Vagina (tissue), 2 donors: ENCODE data around the gene EFCAB11. TPM values are rescaled to one million over a fixed set of nuclear protein-coding genes. Genes with fewer than 3 reads are reported as not detected.

Source experiments
- DNase-seq, 2 donors: peaks; one replicate each; pipeline ENCODE4 v3.0.0-alpha.2; 2017; ENCODE audit errors: extremely low spot score in 2 of 2
- H3K27ac ChIP-seq: fragments of 200-600 bp; sonication (generic); one replicate; pipeline ENCODE4 v1.5.1; 2019
- H3K27me3 ChIP-seq: fragments of 200-600 bp; sonication (generic); one replicate; pipeline ENCODE4 v1.5.1; 2019
- H3K36me3 ChIP-seq, 2 donors: fragments of 200-600 bp; sonication (generic); one replicate each; pipeline ENCODE4 v1.5.1; 2017 to 2019
- H3K4me1 ChIP-seq: fragments of 200-600 bp; sonication (generic); one replicate; pipeline ENCODE4 v1.5.1; 2019
- H3K4me3 ChIP-seq, 2 donors: fragments of 200-600 bp; sonication (generic); 1 replicate in 1 of 2; 2 replicates in 1 of 2; pipeline ENCODE4 v1.5.1; 2016 to 2019
- H3K9me3 ChIP-seq: fragments of 200-600 bp; sonication (generic); one replicate; pipeline ENCODE4 v1.5.1; 2019
- POLR2A ChIP-seq, 2 donors: fragments of 450-650 bp; IDR thresholded peaks; one replicate each; pipeline ENCODE4 v1.6.1; 2017; ENCODE audit warnings: antibody characterized with exemption in 2 of 2, mild to moderate bottlenecking in 2 of 2, moderate library complexity in 2 of 2
- POLR2AphosphoS5 ChIP-seq, 2 donors: sonication (generic); formaldehyde crosslinking; IDR thresholded peaks; one replicate each; pipeline ENCODE4 v1.9.0; 2017; ENCODE audit warnings: antibody characterized with exemption in 2 of 2, mild to moderate bottlenecking in 2 of 2, low read depth in 1 of 2; ENCODE audit not compliant: insufficient read depth in 1 of 2
- intact Hi-C: fragments of 100-400 bp; cut with DNase I; formaldehyde crosslinking; loops from one replicate; pipeline ENCODE4 v1.15.1; 2023
- total RNA-seq: library from RNA; depleted of rRNA; stranded (reverse); fragments of >200 nt; gene quantifications from one replicate; pipeline ENCODE4 v1.2.3, GENCODE V29; 2016
- TF ChIP-seq, protein P1 (sequence below), 3 experiments: fragments of 450-650 bp in 2 of 3; fragments of 200-600 bp in 1 of 3; sonication (generic) in 1 of 3; IDR thresholded peaks; one replicate each; pipeline ENCODE4 v1.5.1; 2017 to 2019; ENCODE audit warnings: antibody characterized with exemption in 3 of 3, mild to moderate bottlenecking in 2 of 3, moderate library complexity in 2 of 3

EFCAB11 gene
- total RNA-seq, 1 donor from 2014 or later, result 9.6 TPM

DNA sequence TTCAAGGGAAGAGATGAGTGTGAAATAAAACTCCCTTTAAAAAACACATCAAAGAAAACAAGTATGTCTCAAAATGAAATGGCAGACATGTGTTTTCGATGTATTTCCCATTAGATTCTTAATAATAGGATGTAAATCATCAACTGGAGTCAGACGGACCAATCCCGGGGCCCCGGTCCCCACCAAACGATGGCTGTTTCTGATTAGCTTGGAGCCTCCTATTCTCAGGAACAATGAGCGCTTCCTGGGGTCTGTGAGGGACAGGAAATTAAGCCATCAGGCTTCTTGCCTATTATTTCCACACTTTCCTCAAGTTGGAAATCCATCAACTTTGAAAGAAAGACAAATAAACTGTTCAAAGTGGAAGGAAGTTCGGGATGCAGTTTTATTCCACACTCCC is 179.4 kb downstream of the EFCAB11 start:
- DNase-seq, result no peak
- Histone ChIP-seq H3K27ac (no peak overlapping the region), H3K4me1 (no peaks in the 10 kb centered on the region), H3K27me3 (no peaks in the 10 kb centered on the region), H3K4me3 (no peak overlapping the region), H3K9me3 (no peaks in the 10 kb centered on the region), H3K36me3 (no peaks in the 10 kb centered on the region)
- intact Hi-C loops, result no loop called here
- TF ChIP-seq POLR2AphosphoS5 (IDR thresholded peaks at IDR 0.05; ENCODE audit: insufficient read depth in 1 of 2, low read depth in 1 of 2) (no peak), POLR2A (IDR thresholded peaks at IDR 0.05) (no peak)
- TF ChIP-seq, protein P1, sequence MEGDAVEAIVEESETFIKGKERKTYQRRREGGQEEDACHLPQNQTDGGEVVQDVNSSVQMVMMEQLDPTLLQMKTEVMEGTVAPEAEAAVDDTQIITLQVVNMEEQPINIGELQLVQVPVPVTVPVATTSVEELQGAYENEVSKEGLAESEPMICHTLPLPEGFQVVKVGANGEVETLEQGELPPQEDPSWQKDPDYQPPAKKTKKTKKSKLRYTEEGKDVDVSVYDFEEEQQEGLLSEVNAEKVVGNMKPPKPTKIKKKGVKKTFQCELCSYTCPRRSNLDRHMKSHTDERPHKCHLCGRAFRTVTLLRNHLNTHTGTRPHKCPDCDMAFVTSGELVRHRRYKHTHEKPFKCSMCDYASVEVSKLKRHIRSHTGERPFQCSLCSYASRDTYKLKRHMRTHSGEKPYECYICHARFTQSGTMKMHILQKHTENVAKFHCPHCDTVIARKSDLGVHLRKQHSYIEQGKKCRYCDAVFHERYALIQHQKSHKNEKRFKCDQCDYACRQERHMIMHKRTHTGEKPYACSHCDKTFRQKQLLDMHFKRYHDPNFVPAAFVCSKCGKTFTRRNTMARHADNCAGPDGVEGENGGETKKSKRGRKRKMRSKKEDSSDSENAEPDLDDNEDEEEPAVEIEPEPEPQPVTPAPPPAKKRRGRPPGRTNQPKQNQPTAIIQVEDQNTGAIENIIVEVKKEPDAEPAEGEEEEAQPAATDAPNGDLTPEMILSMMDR (IDR thresholded peaks at IDR 0.05), result no peak

DNA sequence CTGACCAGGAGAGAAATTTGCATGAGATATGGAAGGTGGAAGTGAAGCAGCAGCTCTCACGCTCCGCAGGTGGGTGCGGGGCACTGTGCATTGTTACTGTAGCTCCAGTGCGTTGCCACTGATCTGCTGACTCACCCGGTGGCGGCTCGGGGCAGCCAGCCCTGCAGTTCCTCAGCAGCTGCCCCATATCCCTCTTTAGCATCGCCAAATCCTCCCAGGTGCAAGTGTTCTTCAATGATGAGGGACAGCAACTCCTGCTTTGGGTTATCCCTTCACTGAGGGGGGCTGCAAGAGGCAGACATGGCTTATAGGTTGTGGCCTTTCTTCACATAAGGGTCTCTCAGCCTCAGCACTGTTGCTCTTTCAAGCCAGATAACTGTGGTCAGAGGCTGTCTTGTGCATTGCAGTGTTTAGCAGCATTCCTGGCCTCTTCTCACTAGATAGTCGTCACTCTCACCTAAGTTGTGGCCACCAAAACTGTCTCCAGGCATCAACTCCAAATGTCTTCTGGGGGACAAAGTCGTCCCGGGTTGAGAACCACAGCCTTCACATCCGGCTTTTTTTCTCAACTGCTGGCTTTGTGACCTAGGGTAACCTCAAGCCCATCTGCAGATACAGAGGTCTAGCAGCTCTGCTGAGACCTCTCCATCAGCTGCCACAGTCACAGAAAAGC is 180.8 kb downstream of the EFCAB11 start:
- Histone ChIP-seq H3K36me3 (no peaks in the 10 kb centered on the region), H3K9me3 (no peaks in the 10 kb centered on the region), H3K4me1 (no peaks in the 10 kb centered on the region), H3K27ac (no peak overlapping the region), H3K27me3 (no peaks in the 10 kb centered on the region), H3K4me3 (no peak overlapping the region)
- no peak for DNase-seq
- TF ChIP-seq, protein P1 (IDR thresholded peaks at IDR 0.05), result no peak
- TF ChIP-seq POLR2A (IDR thresholded peaks at IDR 0.05) (no peak), POLR2AphosphoS5 (IDR thresholded peaks at IDR 0.05; ENCODE audit: insufficient read depth in 1 of 2, low read depth in 1 of 2) (no peak)
- intact Hi-C loops, result no loop called here

DNA sequence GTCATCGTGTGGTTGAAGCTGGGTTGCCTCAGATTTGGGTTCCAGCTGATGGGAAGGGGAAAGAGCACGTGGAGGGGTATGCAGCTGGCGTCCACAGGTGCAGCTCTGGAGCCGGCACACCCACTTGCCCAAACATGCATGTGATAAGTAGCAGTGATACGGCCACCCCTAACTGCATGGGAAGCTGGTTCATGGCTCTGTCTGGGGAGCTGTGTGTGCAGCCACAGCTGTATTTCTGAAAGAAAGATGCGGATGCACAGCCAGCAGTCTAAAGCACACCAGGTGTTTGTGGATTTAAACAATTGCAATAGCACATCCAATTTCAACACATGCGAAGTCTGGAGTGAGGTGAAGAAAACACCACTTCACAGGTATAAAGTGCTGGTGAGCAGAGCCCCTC is 181.4 kb downstream of the EFCAB11 start:
- H3K4me3 ChIP-seq, result no peak overlapping the region
- no peaks in the 10 kb centered on the region for H3K36me3 ChIP-seq
- no peak overlapping the region for H3K27ac ChIP-seq
- DNase-seq, result no peak
- no peaks in the 10 kb centered on the region for H3K4me1 ChIP-seq
- intact Hi-C loops, result no loop called here
- no peak for TF ChIP-seq POLR2A (IDR thresholded peaks at IDR 0.05)
- TF ChIP-seq, protein P1 (IDR thresholded peaks at IDR 0.05), result no peak
- TF ChIP-seq POLR2AphosphoS5 (IDR thresholded peaks at IDR 0.05; ENCODE audit: insufficient read depth in 1 of 2, low read depth in 1 of 2), result no peak
- H3K27me3 ChIP-seq, result no peaks in the 10 kb centered on the region
- no peaks in the 10 kb centered on the region for H3K9me3 ChIP-seq

DNA sequence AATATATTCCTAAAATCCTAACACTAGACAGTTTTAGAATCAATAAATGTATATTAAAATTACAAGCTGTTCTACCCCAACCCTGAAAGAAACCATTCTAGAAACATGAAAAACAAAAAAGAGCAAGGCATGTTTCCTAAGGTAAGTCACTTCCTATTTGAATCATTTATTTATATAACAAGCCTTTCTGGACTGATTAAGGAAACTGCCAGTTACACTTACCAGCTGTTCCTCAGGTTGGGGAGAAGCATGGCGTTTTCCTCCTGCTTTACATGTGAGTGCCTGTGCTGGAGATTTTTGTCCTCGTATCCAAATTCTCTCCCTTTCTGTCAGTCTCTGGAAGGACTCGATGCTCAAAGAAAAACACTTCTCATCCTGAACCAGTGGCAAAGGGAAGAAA is 183.3 kb downstream of the EFCAB11 start:
- H3K36me3 ChIP-seq, result no peaks in the 10 kb centered on the region
- H3K4me3 ChIP-seq, result no peak overlapping the region
- no peak for DNase-seq
- intact Hi-C loops, result no loop called here
- no peaks in the 10 kb centered on the region for H3K9me3 ChIP-seq
- no peaks in the 10 kb centered on the region for H3K4me1 ChIP-seq
- H3K27ac ChIP-seq, result no peak overlapping the region
- H3K27me3 ChIP-seq, result no peaks in the 10 kb centered on the region
- no peak for TF ChIP-seq POLR2AphosphoS5 (IDR thresholded peaks at IDR 0.05; ENCODE audit: insufficient read depth in 1 of 2, low read depth in 1 of 2)
- TF ChIP-seq, protein P1 (IDR thresholded peaks at IDR 0.05), result no peak
- TF ChIP-seq POLR2A (IDR thresholded peaks at IDR 0.05), result no peak

DNA sequence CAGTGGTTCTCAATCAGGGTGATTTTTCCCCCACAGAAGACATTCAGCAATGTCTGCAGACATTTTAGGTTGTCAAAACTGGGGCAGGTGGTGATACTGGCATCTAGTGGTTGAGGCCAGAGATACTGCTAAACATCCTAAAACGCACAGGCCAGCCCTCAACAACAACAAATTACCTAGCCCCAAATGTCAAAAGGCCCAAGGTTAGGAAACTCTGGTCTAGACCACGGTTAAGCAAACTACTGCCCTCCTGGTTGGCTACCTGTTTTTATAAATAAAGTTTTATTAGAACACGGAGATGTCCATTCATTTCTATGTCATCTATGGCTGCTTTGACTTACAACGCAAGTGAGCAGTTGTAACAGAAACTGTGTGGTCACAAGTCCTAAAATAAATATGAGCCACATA is 186.7 kb downstream of the EFCAB11 start:
- Histone ChIP-seq H3K4me1 (no peaks in the 10 kb centered on the region), H3K9me3 (no peaks in the 10 kb centered on the region), H3K4me3 (no peak overlapping the region), H3K27me3 (no peaks in the 10 kb centered on the region), H3K27ac (no peak overlapping the region), H3K36me3 (no peaks in the 10 kb centered on the region)
- intact Hi-C loops, result no loop called here
- TF ChIP-seq POLR2A (IDR thresholded peaks at IDR 0.05), result no peak
- TF ChIP-seq POLR2AphosphoS5 (IDR thresholded peaks at IDR 0.05; ENCODE audit: insufficient read depth in 1 of 2, low read depth in 1 of 2), result no peak
- TF ChIP-seq, protein P1 (IDR thresholded peaks at IDR 0.05), result peak; percentile 3 to 33 (median 18)
- DNase-seq, result no peak
